GM21360 (cell line): Measurements from ENCODE around the gene SLC2A13.
"Not testable (repeated sequence)": the region's sequence is repeated elsewhere in the genome, so short reads cannot be mapped to it uniquely, and the experiment has no call there.

Experiments used
- ATAC-seq: cut with Tn5 transposase; IDR thresholded peaks from one replicate; pipeline ENCODE4 v1.9.1; 2021; ENCODE audit warnings: mild to moderate bottlenecking, moderate library complexity; ENCODE audit not compliant: unreplicated experiment

SLC2A13 gene

GRCh38 chr12:40044396-40044795 lies 61.5 kb downstream of the SLC2A13 start:
- ATAC-seq = no peak

GRCh38 chr12:40039598-40039997 lies 66.3 kb downstream of the SLC2A13 start:
- ATAC-seq = no peak

GRCh38 chr12:40038619-40039018 lies 67.3 kb downstream of the SLC2A13 start:
- ATAC-seq = no peak

GRCh38 chr12:40034712-40035111 lies 71.2 kb downstream of the SLC2A13 start:
- ATAC-seq = no peak

GRCh38 chr12:40034156-40034555 lies 71.7 kb downstream of the SLC2A13 start:
- ATAC-seq = no peak

- ATAC-seq = no peak
These were observed 72.6 kb downstream of the SLC2A13 start for GRCh38 chr12:40033242-40033630.

DNA sequence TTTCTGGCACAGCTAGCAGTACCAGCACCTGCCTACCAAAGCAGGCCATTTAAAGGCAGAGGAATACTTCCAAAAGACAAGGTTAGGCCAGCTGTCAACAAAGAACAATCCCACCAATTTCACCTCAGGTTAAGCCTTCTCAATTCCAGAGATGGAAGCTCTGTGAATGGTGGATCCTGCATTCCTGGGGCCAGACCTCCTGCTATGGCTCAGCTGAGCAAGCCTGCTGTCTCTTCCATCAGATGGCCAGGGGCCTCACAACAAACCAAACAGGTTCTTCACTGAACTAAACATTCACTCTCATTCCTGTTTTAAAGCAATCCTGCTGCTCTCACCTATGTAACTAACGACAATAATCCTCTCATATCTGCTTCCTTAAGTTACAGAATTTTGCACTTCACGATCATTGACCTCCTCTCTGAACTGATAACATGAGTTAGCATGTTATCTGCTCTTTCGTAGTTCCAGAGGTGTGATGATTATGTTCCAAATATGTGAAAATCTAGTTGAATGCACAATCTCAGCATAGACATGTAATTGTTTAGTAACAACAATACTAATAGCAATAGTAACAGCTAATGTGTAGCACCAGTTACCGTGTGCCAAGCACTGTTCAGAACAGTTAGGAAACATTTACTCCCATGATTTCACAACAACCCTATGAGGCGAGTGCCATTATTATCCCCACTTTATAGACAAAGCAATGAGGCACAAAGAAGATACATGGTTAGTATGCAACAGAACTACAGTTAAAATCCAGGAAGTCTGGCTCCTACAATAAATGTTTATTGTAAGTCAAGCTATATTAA lies 73.2 kb downstream of the SLC2A13 start:
- ATAC-seq = no peak

GRCh38 chr12:40031965-40032364 lies 73.9 kb downstream of the SLC2A13 start:
- no peak for ATAC-seq

DNA sequence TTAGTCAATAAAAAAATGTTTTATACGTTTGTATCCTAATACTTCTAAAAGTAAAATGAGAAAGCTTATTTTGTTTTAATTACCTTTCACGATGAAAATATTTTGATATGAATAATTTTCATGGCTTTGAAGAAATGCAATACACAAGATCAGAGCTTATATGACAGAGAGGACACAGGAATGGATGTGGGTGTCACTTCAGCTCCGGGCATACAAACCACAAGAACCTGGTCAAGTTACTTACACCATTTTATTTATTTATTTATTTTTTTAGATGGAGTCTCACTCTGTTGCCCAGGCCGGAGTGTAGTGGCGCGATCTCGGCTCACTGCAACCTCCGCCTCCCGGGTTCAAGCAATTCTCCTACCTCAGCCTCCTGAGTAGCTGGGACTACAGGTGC lies 74.9 kb downstream of the SLC2A13 start:
- not testable (repeated sequence) for ATAC-seq

GRCh38 chr12:40028296-40028695 lies 77.6 kb downstream of the SLC2A13 start:
- no peak for ATAC-seq

DNA sequence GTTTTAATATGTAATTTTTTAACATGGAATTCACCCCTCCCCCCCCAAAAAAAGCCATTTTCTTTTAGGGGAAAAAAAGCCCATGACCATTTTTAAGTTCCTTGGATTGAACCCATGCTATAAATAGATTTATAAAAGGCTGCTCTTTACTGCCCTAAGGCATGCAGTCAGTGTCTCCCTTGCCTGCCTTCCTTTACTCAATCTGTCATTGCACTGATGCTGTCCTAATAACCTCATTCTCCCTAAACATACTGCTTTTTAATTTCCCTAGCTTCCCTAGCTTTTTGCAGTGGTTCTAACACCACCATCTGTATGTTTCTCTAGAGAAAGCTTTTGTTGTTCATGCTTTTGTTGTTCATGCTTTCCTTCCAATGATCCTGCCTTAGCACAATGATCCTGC lies 83.0 kb downstream of the SLC2A13 start:
- ATAC-seq = no peak

GRCh38 chr12:40020261-40020691 lies 85.6 kb downstream of the SLC2A13 start:
- no peak for ATAC-seq

- ATAC-seq = no peak
These were observed 88.4 kb downstream of the SLC2A13 start for GRCh38 chr12:40017488-40017887.

GRCh38 chr12:40016980-40017379 lies 88.9 kb downstream of the SLC2A13 start:
- no peak for ATAC-seq

DNA sequence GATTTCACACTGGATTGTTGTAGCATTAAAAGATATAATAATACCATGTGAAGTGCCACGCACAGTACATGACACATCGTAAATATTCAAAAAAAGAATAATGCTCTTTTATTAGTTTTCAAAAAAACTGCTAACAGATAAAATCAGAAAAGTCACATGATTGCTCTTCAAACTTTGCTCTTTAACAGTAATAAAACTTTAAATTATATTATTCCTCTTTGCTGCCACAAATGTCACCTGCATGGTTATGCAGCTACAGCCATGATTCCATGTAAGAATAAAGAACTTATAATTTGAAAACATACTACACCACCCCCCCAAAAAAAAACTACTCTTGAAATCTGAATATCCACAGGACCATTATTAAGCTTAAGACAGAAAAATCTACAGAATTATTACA lies 90.0 kb downstream of the SLC2A13 start:
- no peak for ATAC-seq

GRCh38 chr12:40015345-40015744 lies 90.5 kb downstream of the SLC2A13 start:
- no peak for ATAC-seq

DNA sequence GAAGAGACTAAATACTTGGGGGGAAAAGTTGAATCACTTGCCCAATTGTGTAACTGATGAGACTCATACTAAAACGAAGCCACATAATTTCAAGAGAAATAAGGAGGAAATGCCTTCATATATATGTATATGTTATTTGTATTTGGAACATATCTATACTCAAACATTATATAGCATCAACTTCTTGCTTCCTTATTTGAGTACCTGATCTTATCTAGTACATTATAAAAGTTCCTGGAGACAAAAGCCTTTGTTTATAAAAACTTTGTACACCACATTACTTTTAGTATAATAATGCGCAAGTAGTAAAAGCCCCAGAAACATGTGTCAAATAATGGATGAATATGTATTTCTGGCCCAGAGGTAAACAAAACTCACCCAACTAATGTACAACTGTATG lies 92.0 kb downstream of the SLC2A13 start:
- no peak for ATAC-seq

DNA sequence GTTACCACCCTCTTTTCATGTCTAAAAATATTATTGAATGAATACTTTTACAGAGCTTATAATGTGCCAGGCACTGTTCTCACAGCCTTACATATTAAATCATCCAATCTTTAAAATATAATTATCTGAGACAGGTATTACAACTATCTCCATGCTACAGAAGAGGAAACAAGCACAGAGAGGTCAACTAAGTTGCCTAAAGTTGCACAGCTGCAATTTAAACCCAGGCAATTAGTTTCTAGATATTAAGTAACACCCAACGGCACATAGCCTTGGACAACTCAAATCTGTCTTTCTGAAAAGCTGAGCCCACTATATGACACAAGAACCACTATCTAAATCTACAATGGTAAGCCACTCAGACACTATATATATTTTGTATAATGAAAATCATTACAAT lies 92.6 kb downstream of the SLC2A13 start:
- no peak for ATAC-seq

DNA sequence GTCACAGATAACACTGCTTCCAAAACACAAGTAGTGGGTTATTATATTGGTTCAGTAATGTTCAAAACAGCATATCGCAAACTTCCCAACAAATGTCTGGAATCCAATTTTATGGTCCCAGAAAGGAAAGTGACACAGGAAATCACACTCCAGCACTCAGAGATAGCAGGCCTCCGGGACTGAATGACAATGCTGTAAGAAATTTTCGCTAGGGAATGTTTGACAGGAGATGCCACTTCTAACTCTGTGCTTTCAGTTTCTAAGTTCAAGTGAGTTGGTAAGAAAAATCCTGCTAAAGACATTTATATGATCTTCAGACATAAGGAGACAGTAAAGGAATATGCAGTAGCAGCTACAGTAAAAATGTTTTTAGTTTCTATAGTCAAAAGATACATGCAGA lies 93.2 kb downstream of the SLC2A13 start:
- no peak for ATAC-seq

DNA sequence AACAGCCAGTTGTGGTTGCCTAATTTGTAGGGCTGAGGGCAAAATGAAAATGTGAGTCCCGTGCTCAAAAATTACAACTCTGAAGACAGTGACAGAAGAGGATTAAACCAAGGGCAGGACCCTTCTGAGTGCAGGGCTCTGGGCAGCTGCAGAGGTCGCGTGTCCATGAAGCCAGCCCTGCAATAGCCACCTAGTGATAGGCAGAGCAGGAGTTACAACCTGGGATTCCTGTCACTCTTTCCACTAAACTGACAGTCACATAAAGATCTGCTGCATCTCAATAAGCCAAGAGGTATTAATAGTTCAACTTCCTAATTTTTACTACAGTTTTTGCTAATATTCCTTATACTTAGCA lies 94.1 kb downstream of the SLC2A13 start:
- ATAC-seq = peak; percentile 10

DNA sequence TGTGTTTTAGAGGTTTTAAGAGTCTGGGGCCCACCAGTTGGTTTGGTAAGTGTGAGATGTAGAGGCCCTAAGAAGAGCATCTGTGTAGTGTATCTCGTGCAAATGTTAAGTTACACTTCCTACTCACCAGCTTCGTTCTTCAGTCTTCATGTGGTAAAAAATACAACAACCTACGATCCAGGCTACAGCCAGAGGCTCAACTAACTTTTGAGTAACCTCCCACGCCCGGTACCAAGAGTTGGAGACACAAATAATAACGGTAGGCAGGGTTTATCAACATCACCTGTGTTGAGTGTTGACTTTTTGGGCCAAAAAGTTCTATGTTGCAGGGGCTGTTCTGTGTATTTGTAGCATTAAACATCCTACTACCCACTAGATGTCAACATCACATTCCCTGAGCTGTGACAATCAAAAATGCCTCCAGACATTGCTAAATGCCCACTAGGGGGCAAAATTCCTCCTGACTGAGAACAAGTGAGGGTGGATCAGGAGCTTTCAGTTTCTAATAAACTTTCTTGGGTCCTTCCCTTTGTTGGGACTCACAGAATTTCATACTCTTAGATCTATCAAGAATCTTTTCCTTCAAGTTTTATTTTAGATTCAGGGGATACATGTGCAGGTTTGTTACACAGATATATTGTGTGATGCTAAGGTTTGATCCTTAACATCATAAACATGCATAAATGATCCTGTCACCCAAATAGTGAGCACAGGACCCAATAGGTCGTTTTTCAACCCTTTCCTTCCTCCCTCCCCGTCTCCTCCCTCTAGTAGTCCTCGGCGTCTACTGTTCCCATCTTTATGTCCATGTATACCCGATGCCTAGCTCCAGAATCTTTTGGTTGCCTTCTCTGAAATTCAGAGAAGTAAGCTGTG lies 94.7 kb downstream of the SLC2A13 start:
- ATAC-seq = peak; percentile 93
